SK-N-SH treated with all-trans-retinoic acid at 6 μM for 48 hours (cell line): Measurements from ENCODE around the gene MRFAP1.

ENCODE experiments used
- ATAC-seq: fragments of 200-7000 bp; cut with Tn5 transposase; 3 replicates; pipeline ENCODE4 v1.9.1; 2020; ENCODE audit warnings: mild to moderate bottlenecking, moderate library complexity
- ARNTL ChIP-seq: fragments of 450-650 bp; formaldehyde crosslinking; IDR thresholded peaks from 2 replicates; pipeline ENCODE4 v1.5.0; 2020; ENCODE audit warnings: low read depth, mild to moderate bottlenecking, moderate library complexity, borderline replicate concordance
- BACH2 ChIP-seq: fragments of 250-450 bp; sonication (Bioruptor Pico); IDR thresholded peaks from 2 replicates; pipeline ENCODE4 v1.9.0; 2021; ENCODE audit warnings: mild to moderate bottlenecking, borderline replicate concordance
- CSDC2 ChIP-seq: fragments of 250-450 bp; sonication (Bioruptor Pico); IDR thresholded peaks from 2 replicates; pipeline ENCODE4 v1.5.0; 2020; ENCODE audit warnings: mild to moderate bottlenecking, moderate library complexity
- ESRRG ChIP-seq: fragments of 250-450 bp; sonication (Bioruptor Pico); IDR thresholded peaks from 2 replicates; pipeline ENCODE4 v1.6.1; 2021; ENCODE audit warnings: mild to moderate bottlenecking
- GLIS3 ChIP-seq: fragments of 250-450 bp; sonication (Bioruptor Pico); IDR thresholded peaks from 2 replicates; pipeline ENCODE4 v1.5.0; 2020; ENCODE audit warnings: mild to moderate bottlenecking, moderate library complexity
- ISL1 ChIP-seq: fragments of 250-450 bp; sonication (Bioruptor Pico); IDR thresholded peaks from 2 replicates; pipeline ENCODE4 v2.1.2; 2022; ENCODE audit warnings: mild to moderate bottlenecking, moderate library complexity
- OSR1 ChIP-seq: fragments of 250-450 bp; sonication (Bioruptor Pico); IDR thresholded peaks from 2 replicates; pipeline ENCODE4 v1.8.0; 2022; ENCODE audit warnings: moderate library complexity, mild to moderate bottlenecking, inconsistent platforms
- POU6F1 ChIP-seq: fragments of 250-450 bp; sonication (Bioruptor Pico); IDR thresholded peaks from 2 replicates; pipeline ENCODE4 v1.8.0; 2021; ENCODE audit warnings: low read depth, mild to moderate bottlenecking, moderate library complexity, borderline replicate concordance
- PPARA ChIP-seq: fragments of 250-450 bp; sonication (Bioruptor Pico); IDR thresholded peaks from 2 replicates; pipeline ENCODE4 v1.5.0; 2020; ENCODE audit warnings: mild to moderate bottlenecking, borderline replicate concordance
- RARB ChIP-seq: fragments of 250-450 bp; sonication (Bioruptor Pico); IDR thresholded peaks from 2 replicates; pipeline ENCODE4 v1.8.0; 2021; ENCODE audit warnings: mild to moderate bottlenecking, moderate library complexity
- SNAI2 ChIP-seq: fragments of 250-450 bp; sonication (Bioruptor Pico); IDR thresholded peaks from 2 replicates; pipeline ENCODE4 v1.5.0; 2020; ENCODE audit warnings: mild to moderate bottlenecking, moderate library complexity
- TCF4 ChIP-seq: fragments of 250-450 bp; sonication (Bioruptor Pico); IDR thresholded peaks from 2 replicates; pipeline ENCODE4 v1.8.0; 2021; ENCODE audit warnings: mild to moderate bottlenecking, moderate library complexity, borderline replicate concordance
- TOX ChIP-seq: fragments of 250-450 bp; sonication (Bioruptor Pico); IDR thresholded peaks from 2 replicates; pipeline ENCODE4 v1.8.0; 2021; ENCODE audit warnings: mild to moderate bottlenecking, moderate library complexity, borderline replicate concordance
- ZC3H10 ChIP-seq: fragments of 250-450 bp; sonication (Bioruptor Pico); IDR thresholded peaks from 2 replicates; pipeline ENCODE4 v1.5.1; 2021; ENCODE audit warnings: mild to moderate bottlenecking, moderate library complexity
- ZFP3 ChIP-seq: fragments of 250-450 bp; sonication (Bioruptor Pico); IDR thresholded peaks from 2 replicates; pipeline ENCODE4 v1.5.0; 2020; ENCODE audit warnings: mild to moderate bottlenecking, moderate library complexity
- ZFP30 ChIP-seq: fragments of 450-650 bp; formaldehyde crosslinking; IDR thresholded peaks from 2 replicates; pipeline ENCODE4 v1.5.0; 2022; ENCODE audit warnings: mild to moderate bottlenecking, moderate library complexity
- ZNF565 ChIP-seq: fragments of 450-650 bp; formaldehyde crosslinking; conservative IDR thresholded peaks from 2 replicates; pipeline ENCODE4 v1.5.0; 2020; ENCODE audit warnings: low read depth, mild to moderate bottlenecking, moderate library complexity
- ZNF70 ChIP-seq: fragments of 450-650 bp; formaldehyde crosslinking; IDR thresholded peaks from 2 replicates; pipeline ENCODE4 v1.5.0; 2020; ENCODE audit warnings: mild to moderate bottlenecking, moderate library complexity
- ZNF8 ChIP-seq: fragments of 450-650 bp; formaldehyde crosslinking; IDR thresholded peaks from 2 replicates; pipeline ENCODE4 v1.5.0; 2020; ENCODE audit warnings: mild to moderate bottlenecking, moderate library complexity
- TF ChIP-seq, protein P1 (sequence below): fragments of 250-450 bp; sonication (Bioruptor Pico); IDR thresholded peaks from 2 replicates; pipeline ENCODE4 v1.5.1; 2021; ENCODE audit warnings: mild to moderate bottlenecking, moderate library complexity
- TF ChIP-seq, protein P2 (sequence below): fragments of 250-450 bp; sonication (Bioruptor Pico); IDR thresholded peaks from 2 replicates; pipeline ENCODE4 v1.5.1; 2020; ENCODE audit warnings: low read depth, mild to moderate bottlenecking, moderate library complexity

Gene MRFAP1

DNA sequence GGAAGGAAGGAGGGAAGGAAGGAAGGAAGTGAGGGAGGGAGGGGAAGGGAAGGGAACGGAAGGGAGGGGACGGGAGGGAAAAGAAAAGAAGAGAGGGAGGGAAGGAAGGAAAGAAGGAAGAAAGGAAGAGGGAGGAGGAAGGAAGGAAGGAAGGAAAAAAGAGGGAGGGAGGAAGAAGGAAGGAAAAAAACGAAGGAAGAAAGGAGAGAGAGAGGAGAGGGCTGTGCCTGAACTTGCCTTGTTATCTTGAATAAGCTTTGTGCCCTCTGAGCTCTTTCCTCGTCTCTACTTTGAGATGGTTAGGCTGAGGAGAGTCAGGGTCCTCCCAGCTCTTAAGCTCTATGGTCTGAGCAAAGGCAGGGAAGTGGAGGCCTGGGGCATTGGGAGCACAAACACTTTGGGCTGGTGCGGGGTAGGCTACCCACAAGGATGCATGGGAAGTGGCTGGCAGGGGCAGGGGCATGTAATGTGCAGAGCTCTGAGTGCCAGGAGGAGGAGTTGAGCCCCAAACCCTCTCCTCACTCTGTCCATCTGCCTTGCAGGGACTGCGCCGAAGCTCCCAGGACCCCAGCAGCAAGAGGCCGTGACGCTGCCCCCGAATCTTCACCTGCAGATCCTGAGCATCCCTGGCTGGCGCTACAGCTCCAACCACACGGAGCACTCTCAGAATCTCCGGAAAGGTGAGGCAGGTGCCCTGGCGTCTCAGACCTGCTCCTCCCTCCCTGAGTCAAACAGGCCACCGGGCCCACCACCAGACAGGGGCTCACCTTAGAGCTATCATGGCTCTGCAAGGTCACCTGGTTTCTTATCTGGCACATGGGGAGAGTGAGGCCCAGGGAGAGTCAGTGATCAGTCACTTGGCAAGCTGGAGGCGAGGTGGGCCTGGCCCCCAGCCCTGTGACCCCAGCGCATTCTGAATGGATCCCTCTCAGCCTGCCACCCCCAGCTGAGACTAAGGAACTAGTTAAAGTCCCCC lies 26.5 kb upstream of the MRFAP1 start:
- ATAC-seq, result no peak
- TF ChIP-seq TOX (CRISPR knock-in tag), result no peak
- TF ChIP-seq, protein P1, sequence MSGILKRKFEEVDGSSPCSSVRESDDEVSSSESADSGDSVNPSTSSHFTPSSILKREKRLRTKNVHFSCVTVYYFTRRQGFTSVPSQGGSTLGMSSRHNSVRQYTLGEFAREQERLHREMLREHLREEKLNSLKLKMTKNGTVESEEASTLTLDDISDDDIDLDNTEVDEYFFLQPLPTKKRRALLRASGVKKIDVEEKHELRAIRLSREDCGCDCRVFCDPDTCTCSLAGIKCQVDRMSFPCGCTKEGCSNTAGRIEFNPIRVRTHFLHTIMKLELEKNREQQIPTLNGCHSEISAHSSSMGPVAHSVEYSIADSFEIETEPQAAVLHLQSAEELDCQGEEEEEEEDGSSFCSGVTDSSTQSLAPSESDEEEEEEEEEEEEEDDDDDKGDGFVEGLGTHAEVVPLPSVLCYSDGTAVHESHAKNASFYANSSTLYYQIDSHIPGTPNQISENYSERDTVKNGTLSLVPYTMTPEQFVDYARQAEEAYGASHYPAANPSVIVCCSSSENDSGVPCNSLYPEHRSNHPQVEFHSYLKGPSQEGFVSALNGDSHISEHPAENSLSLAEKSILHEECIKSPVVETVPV (CRISPR knock-in tag), result no peak
- no peak for TF ChIP-seq ZC3H10 (CRISPR knock-in tag)
- no peak for TF ChIP-seq ZNF70

DNA sequence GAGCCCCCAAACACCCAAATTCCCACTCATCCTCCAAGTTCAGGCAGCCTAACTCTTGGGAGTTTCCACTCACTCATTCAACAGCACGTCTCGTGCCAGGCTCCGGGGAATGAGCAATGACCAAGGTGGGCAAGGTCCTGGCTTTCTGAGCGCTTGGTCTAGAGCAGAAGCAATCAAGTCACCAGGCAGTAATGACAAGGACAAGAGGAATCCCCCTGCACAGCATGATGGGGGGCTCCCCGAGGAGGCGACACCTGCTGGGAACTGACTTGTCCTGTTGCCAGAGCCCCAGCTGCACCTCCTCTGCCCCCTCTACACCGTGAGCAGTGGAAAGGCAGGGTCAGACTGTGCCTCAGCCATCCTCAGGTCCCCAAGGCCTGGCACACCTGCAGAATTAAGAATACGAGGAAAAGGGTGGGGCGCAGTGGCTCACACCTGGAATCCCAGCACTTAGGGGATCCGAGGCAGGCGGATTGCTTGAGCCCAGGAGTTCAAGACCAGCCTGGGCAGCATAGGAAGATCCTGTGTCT lies 25.7 kb upstream of the MRFAP1 start:
- no peak for ATAC-seq

DNA sequence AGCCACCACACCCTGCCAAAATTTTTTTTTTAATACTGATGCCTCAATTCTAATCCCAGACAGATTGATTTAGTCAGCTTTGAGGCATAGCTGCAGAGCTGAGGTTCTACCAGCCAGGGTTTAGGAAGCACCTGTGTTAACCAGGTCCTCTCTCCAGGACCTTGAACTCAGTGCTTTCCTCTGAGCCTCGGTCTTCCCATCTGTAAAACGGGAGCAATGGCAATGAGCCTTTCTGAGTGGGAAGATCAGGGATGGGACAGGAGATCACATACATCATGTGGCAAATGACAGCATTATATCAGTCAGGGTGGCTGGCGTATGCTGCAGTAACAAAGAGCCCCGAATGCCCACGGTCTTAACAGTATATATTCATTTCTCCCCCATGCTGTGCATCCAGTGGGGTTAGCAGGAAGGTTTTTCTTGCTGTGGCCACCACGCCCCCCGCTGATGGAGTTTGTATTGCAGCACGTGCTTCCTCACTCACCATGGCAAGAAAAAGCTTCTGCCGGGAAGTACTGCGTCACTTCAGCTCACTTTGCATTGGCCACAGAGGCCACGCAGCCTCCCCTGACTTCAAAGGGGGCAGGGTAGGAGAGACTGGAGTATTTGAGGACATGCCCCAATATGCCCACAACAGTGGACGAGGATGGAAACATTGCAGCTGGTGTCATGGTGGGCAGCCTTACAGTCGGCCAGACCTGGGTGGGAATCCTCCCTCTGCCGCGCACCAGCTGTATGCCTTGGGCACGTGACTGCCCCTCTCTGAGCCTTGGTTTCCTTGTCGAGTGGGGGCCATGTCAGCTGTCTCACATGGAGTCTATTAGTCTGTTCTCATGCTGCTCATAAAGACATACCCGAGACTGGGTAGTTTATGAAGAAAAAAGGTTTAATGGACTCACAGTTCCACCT lies 24.1 kb upstream of the MRFAP1 start:
- TF ChIP-seq ZNF8 (CRISPR knock-in tag) (no peak), PPARA (CRISPR knock-in tag) (no peak), TOX (CRISPR knock-in tag) (no peak), RARB (no peak), BACH2 (no peak), SNAI2 (CRISPR knock-in tag) (no peak), POU6F1 (CRISPR knock-in tag) (no peak), TCF4 (CRISPR knock-in tag) (no peak), ARNTL (CRISPR knock-in tag) (no peak), ZNF70 (no peak), ZFP30 (CRISPR knock-in tag) (no peak)
- TF ChIP-seq, protein P2, sequence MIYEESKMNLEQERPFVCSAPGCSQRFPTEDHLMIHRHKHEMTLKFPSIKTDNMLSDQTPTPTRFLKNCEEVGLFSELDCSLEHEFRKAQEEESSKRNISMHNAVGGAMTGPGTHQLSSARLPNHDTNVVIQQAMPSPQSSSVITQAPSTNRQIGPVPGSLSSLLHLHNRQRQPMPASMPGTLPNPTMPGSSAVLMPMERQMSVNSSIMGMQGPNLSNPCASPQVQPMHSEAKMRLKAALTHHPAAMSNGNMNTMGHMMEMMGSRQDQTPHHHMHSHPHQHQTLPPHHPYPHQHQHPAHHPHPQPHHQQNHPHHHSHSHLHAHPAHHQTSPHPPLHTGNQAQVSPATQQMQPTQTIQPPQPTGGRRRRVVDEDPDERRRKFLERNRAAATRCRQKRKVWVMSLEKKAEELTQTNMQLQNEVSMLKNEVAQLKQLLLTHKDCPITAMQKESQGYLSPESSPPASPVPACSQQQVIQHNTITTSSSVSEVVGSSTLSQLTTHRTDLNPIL (CRISPR knock-in tag), result no peak
- TF ChIP-seq, protein P1 (CRISPR knock-in tag), result no peak
- TF ChIP-seq, all 23 proteins: peak for 0
- no peak for ATAC-seq

More for the DNA sequence above, 25.7 kb upstream of the MRFAP1 start:
- TF ChIP-seq, protein P1 (CRISPR knock-in tag), result no peak
- no peak for TF ChIP-seq ZNF70
- no peak for TF ChIP-seq ISL1 (CRISPR knock-in tag)
- TF ChIP-seq CSDC2 (CRISPR knock-in tag), result no peak
- TF ChIP-seq TOX (CRISPR knock-in tag), result no peak

DNA sequence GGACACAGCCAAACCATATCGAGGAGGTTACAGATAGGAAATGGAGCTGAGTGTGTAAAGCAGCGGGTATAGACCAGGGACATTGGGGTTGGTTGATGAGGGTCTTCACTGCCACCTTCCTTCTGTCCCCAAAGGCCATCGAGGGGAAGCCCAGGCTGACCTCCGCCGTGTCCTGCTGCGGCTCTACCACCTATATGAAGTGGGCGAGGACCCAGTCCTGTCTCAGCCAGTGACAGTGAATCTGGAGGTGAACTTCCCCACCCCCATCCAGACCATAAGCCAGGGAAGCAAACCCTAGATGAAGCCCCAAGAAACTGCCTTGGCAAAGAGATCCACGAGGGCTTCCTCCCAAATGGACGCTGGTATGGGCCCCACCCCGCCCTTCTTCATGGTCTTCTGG lies 23.2 kb upstream of the MRFAP1 start:
- ATAC-seq, result no peak
- TF ChIP-seq CSDC2 (CRISPR knock-in tag) (no peak), POU6F1 (CRISPR knock-in tag) (no peak), ZNF565 (CRISPR knock-in tag) (no peak), TCF4 (CRISPR knock-in tag) (no peak), ARNTL (CRISPR knock-in tag) (no peak), SNAI2 (CRISPR knock-in tag) (no peak), ZFP30 (CRISPR knock-in tag) (no peak), ZFP3 (CRISPR knock-in tag) (no peak), ZNF8 (CRISPR knock-in tag) (no peak), GLIS3 (no peak), ESRRG (CRISPR knock-in tag) (no peak), ISL1 (CRISPR knock-in tag) (no peak), OSR1 (no peak), ZNF70 (no peak), TOX (CRISPR knock-in tag) (no peak), BACH2 (no peak)
- TF ChIP-seq, protein P2 (CRISPR knock-in tag), result no peak
